Kasumi-1 (cell line): ENCODE data around the gene NUP188.

ENCODE experiments used
- DNase-seq, 2 experiments: peaks; one replicate each; lab custom pipeline; 2025; lab: John Stamatoyannopoulos, UW

The NUP188 gene

GRCh38 chr9:129007766-129008468 lies 60.4 kb downstream of the NUP188 start:
- no peak for DNase-seq

- DNase-seq: no peak
Measured at GRCh38 chr9:129008469-129008965, 61.0 kb downstream of the NUP188 start.

- DNase-seq: no peak
Measured at GRCh38 chr9:129008986-129009583, 61.6 kb downstream of the NUP188 start.

DNA sequence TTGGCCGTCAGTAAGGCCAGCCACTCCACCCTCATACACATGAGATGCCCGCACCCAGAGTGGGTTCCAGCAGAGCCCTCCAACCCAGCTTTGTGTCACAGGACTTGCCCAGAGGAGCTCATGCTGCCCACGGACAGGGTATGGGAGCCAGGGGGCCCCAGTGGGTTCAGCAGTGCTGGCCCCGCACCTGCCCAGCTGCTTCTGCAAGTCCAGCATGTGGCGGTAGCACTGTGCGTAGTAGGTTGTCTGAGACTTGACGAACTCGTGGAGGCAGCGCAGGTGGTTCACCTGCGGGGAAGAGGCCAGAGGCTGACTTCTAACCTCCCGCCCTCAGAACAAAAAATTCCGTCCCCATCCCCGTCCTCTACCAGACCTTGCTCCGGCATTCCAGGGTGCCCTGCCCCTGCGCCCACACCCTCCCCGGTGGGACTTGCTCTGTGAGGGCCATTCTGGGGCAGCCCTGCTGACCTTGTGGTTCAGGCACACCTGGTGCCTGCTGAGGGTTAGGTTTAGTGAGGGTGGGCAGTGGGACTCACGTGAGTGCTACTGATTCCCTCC lies 62.2 kb downstream of the NUP188 start:
- no peak for DNase-seq

DNA sequence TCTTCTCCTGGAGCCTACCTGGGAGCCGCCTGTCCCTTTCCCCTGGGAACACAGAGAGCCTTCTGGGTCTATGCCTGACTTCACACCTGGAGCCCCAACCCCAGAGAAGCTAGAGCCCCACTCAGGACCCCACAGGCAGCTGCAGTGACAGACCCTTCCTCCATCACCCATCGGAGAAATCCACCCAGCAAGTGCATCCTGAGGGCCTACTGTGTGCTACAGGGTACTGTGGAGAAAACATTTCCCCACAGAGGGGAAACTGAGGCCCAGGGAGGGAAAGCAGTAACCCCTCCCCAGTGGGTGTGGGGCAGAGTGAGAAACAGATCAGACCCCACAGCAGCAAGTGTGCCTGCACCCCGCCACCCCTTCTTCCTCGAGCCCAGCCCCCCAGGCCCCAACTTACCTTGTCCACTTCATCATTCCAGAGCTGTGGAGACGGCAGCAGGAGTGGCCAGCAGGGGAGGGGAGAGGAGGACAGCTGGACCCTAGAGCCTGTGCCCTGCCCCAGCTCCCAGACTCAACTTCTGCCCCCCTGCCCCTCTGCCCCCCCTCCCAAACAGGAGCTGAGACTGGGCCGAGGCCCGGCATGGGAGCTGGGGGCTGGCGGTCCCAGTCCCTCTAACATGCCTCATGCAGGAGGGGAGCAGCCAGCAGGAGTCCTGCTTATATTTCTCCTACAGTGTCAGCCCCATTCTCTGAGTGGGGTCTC lies 62.9 kb downstream of the NUP188 start:
- DNase-seq: no peak

- DNase-seq: no peak
Measured at GRCh38 chr9:129011170-129011569, 63.7 kb downstream of the NUP188 start.

DNA sequence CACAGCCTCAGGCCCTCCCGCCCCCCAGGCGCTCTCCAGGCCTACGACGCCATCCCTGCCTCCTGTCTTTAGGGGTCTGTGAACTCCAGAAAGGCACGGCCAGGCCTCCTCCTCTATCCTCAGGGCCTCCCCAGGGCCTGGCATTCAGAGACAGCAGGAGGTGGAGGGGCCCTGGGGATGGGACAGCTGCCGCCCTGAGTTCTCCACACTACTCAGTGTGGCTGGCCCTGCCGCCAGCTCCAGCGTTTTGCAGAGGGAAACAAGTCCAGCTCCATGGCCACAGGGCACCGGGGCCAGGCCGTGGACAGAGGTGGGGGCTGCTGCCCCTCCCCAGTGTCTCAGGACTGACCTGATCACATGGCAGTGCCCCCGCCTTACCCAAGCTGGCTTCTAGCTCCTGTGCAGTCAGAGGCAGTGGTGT lies 64.3 kb downstream of the NUP188 start:
- DNase-seq: no peak

GRCh38 chr9:129012343-129012742 lies 64.8 kb downstream of the NUP188 start:
- no peak for DNase-seq

DNA sequence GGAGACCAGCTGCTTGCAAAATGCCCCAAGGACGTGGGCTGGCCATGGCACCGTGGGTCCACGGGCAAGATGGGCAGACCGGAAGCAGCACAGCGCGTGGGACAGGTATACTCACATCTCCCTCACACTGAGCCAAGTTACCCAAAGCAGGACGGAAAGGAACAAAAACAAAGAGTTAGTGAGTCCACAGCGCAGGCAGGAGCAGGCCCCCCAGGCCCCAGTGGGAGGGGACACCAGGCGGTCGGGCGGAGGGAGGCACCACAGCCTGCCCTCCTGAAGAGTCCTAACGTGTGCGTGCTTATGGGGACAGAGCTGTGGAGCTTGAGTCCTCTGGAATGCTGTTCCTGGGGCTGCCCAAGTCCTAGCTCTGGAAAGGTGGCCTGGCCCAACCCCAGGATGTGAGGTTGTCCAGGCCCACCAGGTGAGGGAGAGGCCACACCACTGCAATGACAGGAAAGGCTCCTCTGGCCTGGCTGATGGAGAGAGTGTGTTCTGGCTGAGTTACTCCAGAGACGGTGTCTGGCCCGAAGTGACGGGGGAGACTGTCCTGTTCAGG lies 65.5 kb downstream of the NUP188 start:
- no peak for DNase-seq

GRCh38 chr9:129013674-129014073 lies 66.2 kb downstream of the NUP188 start:
- DNase-seq: no peak

DNA sequence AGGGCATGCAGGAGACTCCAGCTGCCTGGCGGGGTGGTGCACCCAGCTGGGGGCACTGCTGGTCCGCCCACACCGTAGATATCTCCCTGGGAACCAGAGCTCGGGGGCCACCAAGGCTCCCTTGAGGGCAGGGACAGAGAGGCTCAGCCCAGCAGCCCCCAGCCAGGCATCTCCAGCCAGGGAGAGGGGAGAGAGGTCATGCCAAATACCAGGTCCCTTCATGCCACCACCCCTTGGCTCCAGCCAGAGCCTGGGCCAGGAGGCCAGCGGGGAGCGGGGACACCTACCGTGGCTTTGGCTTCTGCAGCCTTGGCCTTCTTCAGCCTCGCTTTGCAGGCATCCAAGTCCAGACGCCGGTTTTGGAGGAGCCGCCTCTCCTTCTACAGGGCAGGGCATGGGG lies 66.6 kb downstream of the NUP188 start:
- DNase-seq: no peak

DNA sequence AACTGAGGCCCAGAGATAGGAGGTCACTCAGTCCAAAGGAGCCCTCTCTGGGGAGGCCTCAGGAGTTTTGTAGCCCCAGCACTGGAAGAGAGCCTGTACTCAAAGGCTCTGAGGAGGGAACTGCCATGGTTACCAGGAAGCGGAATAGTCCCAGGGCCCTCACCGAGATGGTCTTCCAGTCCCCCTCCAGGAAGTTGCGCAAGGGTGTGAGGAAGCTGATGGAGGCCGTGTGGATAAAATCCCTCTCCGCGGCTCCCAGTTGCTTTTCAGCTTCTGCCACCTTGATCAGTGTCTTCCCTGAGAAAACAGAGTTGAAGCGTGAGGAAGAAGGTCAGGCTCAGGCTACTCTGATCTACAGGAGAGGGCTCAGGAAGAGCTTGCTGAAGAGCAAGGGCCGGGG lies 67.1 kb downstream of the NUP188 start:
- peak in 1 of 2 experiments; percentile 19 for DNase-seq

- DNase-seq: no peak
Measured at GRCh38 chr9:129021091-129021490, 73.6 kb downstream of the NUP188 start.

GRCh38 chr9:129022037-129022436 lies 74.5 kb downstream of the NUP188 start:
- DNase-seq: no peak

GRCh38 chr9:129023036-129023907 lies 75.8 kb downstream of the NUP188 start:
- DNase-seq: no peak

- no peak for DNase-seq
Measured at GRCh38 chr9:129023908-129024233, 76.4 kb downstream of the NUP188 start.

DNA sequence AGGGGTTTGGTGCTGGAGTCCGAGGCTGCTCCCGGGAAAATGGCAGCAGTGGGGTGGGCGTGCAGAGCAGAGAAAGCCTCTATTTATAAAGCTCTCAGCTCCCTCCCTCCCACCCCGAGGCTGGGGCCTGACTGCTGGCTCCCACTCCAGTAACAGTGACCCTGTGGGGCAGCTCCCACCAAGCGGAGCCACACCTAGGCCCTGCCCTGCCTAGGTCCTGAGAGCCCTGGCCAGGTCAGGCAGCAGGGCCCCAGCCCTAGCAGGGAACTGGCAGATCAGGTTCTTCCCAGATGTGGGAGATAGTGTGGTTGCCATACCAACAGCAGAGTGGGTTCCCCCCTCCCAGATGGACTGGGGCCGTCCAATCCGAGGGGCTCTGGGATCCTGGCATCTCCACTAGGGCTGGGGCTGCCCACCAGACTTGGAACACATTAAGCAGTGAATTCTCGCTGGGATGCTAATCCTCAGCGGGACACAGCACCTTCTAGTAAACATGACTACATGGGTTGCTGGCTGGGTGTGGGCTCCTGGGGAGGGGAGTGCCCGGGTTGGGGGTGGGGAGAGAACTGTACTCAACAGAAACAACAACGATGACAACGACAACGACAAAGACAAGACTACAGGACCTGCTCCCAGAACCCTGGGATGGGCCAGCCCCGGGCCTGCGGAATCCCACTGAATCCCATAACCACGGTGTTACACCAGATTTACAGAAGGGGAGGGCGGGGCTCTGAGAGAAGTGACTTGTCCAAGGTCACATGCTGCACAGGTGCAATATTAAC lies 79.1 kb downstream of the NUP188 start:
- no peak for DNase-seq

DNA sequence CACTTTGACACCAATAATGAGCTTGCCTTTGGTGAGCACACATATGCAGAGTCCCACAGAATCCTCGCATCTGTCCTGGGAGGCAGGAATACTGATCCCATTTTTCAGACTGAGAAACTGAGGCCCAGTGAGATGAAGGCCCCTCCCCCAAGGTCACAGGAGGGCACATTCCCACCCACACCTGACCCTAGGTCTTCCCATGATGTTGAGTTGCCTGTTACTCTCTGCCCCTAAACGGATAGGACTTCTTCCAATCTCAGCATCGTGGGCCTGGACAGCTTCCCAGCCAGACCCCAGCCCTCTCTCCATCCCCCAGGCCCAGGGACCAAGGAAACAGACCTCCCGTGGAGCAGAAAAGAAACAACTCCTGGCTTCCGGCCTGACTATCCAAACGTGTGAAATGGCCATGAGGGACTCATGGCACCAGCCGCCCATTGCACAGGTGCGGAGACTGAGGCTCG lies 79.8 kb downstream of the NUP188 start:
- no peak for DNase-seq

DNA sequence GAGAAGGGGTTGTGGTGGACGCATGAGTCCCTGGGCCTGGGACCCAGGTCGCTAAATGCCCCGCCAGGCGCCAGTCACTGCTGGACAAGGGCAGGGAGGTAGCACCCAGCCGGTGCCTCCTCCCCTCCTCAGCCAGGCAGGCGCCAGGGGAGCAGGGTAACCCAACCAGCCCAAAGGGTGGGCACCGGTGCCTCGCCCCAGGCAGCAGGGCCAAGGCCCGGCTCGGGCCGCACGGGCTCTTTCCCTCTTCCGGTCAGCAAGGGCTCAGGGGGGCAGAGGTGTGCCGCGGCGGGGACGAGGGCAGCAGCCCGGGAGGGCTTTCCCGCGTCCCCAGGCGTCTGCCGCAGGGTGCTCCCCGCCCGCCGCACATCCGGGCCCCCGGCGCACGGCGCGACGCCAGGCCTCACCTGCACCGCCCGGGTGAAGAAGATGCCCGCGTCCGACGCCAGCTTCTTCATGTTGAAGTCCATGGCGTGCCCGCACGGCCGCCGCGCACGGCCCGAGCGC lies 80.2 kb downstream of the NUP188 start:
- DNase-seq: no peak

DNA sequence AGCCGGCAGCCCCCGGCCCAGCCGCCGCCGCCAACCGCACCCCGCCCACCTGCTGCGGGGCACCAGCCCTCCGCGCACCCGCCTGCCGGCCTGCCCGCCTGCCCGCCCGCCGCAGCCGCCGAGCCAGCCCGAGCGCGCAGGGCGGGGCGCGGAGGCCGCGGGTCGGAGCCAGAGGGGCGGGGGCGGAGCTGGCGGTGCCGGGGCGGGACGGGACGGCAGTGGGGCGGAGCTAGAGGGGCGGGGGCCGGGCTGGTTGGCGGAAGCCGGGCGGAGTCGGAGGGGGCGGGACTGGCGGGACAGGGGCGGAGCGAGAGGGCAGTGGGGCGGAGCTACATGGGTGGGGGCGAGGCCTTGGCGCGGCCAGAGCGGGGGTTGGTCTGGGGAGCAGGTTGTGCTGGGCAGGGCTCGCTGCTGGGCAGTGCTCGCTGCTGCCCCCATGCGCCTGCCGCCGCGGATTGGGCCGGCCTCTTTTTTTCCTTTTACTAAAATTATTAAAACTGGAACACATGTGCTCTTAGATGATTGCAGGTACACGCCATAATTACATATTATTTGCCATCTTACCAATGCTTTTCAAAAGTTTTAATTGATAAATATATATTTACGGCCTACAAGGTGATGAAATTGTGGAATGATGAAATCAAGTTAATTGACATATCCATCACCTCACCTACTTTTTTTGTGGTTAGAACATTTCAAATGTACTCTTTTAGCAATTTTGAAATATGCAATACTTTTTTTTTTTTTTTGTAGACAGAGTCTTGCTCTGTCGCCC lies 80.9 kb downstream of the NUP188 start, which contains the start of gene SH3GLB2:
TSS of gene SH3GLB2 (minus strand) at position 140 of the 775 bp plus-strand sequence. CDS start 177 bp downstream, outside the sequence.
- DNase-seq: peak; percentile 81 to 84
